ENCODE measurements around the gene NUMB.

Gene NUMB

DNA sequence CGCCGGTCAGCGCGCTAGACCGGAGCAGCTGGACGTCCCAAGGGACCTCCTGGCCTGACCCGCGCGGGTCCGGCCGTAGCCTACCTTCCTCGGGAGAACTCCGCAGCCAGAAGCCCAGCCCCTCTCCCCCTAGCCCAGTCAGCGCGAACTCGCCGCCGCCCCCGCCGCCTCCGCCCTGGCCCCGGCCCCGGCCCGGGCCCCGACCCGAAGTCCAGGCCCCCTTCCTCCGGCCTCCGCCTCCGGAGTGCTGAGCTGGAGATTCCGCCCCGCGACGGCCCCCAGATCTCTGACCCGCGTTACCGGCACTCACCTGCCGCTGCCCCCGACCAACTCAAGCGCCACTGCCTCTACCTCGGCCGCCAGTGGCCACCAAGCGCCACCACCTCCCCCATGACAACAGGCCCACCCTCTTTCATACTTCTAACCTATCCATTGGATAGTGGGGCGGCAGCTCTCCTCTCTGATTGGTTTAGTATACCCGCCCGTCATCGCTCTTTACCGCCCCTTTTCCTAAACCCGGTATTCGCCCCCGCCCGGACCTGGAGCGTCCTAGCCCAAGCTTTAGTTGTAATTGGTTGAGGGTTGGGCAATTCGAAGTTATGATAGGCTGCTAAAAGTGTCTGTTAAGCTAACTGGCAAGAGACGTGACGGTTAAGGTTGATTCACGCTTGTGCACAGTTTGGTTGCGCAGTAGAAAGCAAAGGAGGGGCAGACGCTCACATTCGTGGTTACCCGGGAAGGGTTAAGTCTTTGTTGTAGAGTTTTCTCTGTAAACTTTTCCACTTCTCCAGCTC lies at the start of gene NUMB:
Gene NUMB, minus strand, starts transcription at position 364 of the 794 bp plus-strand sequence. CDS start 102,795 bp downstream, outside the sequence.
- peak; percentile 99 for DNase-seq

DNA sequence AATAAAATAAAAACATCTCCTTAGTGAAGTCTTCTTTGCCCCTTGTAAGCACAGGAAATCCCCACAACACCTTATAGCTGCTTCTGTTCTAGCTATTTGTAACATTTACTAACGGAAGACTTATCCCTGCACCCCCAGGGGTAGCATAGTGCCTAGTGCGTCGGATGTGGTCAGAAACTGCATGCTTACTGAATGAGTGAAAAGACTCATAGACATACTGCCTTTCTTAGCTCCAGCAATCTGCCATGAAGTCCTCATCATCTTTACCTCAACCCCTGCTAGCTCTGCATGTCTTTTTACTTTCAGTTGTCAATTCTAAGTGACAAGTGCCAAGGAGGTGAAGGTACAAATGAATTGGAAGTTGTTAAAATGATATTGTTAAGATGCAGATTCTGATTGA lies 45.3 kb upstream of the NUMB start:
- no peak for DNase-seq

DNA sequence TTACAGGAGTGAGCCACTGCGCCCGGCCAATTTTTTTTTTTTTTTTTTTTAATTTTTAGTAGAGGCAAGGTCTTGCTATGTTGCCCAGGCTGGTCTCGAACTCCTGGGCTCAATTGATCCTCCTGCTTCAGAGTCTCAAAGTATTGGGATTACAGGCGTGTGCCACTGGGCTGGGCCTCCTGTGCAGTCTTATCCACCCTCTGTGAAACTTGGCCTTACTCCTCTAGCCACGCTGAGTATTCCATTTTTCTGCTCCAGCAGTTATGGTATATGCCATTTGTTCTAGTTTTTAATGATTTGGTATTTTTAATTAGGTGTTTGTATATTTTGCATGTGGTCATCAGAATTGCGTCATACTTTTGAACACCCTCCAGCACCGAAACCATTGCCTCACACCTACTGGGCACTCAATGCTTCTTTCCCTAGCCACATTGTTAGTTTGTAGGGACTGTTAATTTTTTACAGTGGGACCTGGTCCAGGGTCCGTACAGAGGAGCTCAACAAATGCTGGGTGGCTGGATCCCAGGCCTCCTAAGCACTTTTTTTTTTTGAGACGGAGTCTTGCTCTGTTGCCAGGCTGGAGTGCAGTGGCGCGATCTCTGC lies 43.8 kb upstream of the NUMB start:
- no peak for DNase-seq

DNA sequence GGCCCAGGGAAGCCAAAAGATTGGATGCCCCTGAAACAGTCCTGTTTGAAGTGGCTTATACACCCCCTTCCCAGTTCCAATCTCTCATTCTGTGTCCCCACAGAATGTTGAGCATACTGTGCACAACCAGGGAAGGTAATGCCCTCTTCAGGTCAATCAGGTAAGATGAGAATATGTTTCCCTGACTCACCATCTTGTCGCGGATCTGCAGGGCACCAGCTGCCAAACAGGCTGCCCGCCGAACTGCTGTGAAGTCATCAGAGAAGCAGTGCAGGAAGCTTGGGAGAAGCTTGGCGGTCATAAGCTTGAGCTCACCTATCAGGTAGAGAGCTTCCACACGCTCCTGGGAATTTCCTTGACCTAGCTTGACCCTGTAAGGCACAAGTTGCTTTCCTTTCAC lies 42.0 kb upstream of the NUMB start:
- no peak for DNase-seq

DNA sequence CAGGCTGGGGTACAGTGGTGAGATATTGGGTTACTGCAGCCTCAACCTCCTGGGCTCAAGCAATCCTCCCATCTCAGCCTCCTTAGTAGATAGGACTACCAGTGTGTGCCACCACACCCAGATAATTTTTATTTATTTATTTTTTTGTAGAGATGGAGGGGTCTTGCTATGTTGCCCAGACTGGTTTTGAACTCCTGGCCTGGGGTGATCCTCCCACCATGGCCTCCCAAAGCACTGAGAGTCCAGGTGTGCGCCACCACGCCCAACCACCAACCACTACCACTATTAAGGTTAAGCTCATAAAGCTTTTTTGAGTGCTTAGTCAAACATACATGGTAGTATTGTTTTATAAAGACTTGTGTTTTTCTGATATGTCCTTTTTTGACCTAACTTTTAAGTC lies 36.2 kb upstream of the NUMB start:
- no peak for DNase-seq

DNA sequence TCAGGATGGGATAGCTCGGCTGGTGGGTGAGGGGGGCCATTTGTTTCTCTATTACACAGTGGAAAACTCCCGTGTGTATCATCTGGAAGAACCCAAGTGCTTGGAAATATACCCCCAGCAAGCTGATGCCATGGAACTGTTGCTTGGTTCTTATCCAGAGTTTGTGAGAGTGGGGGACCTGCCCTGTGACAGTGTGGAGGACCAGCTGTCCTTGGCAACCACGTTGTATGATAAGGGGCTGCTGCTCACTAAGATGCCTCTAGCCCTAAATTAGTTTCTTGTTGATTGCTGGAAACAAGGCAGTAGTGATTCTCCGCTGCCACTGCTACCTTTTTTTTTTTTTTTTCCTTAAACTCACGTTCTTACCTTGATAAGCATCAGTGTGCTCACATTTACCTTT lies 34.3 kb upstream of the NUMB start:
- DNase-seq: no peak

DNA sequence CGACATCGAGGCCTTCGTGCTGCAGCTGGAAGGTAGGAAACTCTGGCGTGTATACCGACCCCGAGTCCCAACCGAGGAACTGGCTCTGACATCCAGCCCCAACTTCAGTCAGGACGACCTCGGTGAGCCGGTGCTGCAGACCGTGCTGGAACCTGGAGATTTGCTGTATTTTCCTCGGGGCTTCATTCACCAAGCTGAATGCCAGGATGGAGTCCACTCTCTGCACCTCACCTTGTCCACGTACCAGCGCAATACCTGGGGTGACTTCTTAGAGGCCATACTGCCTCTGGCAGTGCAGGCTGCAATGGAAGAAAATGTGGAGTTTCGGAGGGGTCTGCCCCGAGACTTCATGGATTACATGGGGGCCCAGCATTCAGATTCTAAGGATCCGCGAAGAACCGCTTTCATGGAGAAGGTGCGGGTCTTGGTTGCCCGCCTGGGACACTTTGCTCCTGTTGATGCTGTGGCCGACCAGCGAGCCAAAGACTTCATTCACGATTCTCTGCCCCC lies 33.8 kb upstream of the NUMB start:
- DNase-seq: no peak

DNA sequence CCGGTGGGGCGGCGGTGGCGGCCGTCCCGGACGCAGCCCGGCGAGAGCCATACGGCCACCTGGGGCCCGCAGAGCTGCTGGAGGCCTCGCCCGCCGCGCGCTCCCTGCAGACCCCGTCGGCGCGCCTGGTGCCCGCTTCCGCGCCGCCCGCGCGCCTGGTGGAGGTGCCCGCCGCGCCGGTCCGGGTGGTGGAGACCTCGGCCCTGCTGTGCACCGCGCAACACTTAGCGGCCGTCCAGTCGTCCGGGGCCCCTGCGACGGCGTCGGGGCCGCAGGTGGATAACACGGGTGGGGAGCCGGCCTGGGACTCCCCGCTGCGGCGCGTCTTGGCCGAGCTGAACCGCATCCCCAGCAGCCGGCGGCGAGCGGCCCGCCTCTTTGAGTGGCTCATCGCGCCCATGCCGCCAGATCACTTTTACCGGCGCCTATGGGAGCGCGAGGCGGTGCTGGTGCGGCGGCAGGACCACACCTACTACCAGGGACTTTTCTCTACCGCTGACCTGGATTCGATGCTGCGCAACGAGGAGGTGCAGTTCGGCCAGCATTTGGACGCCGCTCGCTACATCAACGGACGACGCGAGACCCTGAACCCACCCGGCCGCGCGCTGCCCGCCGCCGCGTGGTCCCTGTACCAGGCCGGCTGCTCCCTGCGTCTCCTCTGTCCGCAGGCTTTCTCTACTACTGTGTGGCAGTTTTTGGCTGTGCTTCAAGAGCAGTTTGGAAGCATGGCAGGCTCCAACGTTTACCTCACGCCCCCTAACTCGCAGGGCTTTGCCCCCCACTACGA lies 33.1 kb upstream of the NUMB start:
- peak; percentile 50 for DNase-seq

DNA sequence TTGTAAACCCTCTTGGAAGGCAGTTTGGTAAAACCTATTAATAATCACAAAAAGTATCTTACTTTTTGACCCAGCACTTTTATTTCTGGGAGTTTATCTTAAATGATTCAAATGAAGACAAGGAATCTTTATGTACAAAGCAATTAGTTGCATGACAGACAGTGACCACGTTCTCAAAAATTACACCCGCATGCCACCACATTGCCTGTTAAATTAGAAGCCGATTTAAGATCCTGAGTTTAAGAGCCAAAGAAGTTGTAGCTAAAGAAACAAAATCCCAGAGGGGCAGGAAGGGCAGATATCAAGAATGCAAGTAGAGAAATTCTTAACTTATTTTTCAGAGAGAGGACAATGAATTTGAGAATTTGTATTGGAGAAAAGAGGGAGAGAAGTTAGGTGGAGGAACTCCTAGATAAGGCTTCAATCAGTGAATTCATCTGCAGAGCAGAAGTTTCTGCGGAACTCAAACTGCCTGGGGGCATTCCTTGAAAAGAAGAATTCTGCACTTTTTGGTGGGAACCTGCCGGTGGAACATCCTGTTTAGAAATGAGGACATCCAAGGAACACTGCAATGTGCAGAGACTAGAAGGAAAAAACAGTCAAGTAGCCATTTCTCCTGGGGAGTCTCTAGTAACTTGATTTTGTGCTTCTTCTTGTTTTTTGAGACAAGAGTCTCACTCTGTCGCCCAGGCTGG lies 31.3 kb upstream of the NUMB start:
- DNase-seq: no peak

DNA sequence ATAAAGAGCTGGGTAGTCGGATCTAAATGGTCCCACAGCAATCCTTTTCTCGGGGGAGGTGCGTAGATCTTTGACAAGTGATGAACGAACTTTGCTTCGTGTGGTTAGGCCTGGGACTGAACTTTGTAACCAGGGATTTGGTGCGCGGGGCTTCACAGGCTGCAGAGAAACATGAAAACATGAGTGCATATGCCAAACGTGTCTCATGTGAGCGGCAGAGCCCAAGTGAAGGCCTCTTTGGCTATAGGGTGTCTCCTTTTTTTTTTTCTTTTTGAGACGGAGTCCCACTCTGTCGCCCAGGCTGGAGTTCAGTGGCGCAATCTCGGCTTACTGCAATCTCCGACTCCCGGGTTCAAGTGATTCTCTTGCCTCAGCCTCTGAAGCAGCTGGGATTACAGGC lies 20.3 kb upstream of the NUMB start:
- DNase-seq: no peak

DNA sequence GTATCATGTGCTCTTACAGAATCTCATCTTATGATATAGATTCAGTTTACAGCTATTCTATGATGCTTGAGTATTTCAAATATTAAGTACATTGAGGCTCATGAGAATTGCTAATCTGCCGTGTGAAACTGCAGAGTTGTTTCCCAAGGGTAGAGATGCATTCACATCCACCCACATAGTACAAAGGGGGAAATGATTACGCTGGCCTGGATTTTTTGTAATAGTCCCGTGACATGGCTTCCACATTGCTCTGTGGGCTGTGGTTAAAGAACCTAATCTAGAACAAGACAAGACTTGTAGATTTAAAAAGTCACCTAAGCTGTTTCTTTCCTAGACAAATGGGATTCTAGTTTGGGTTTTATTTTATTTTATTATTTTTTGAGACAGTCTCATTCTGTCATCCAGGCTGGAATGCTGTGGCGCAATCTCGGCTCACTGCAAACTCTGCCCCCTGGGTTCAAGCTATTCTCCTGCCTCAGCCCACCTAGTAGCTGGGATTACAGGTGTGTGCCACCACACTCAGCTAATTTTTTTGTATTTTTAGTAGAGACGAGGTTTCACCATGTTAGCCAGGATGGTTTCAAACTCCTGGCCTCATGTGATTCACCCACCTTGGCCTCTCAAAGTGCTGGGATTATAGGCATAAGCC lies 19.4 kb upstream of the NUMB start:
- DNase-seq: no peak

DNA sequence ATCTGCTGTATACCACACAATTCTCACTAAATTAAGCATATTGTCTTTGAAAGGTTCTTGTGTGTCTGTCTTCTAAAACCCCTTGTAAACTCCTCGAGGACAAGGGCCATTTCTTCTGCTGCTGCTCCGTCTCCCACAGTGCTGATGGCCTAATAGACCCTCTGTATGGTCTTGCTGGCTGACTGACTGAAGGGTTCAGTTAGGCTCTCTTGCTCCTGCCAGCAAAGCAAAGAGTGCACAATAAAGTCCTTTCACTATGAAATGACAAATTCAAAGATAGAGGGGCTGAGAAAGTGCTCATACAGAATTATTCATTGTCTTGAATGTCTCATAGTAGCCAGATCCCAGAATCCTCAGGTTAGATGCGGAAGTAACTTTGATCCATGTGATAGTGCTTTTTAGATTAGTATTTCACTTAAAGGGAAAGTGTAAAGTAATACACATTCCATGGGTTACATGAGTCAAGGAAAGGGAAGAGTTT lies 18.1 kb upstream of the NUMB start:
- no peak for DNase-seq

DNA sequence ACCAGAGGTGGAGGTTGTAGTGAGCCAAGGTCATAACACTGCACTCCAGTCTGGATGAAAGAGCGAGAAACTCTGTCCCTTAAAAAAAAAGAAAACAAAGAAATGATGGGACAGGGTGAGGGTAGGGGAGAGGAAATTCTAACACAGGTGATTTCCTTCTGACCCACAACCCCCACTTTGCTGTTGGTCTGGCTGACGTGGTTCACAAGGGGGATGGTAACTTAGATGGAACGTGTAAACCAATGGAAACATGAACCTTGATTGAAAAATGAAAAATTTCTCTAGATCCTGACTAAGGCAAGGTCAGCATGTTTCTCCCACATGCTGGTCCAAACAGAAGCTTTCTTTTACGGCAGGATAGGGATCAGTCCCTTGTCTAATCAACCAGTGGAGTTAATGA lies 16.6 kb upstream of the NUMB start:
- no peak for DNase-seq

DNA sequence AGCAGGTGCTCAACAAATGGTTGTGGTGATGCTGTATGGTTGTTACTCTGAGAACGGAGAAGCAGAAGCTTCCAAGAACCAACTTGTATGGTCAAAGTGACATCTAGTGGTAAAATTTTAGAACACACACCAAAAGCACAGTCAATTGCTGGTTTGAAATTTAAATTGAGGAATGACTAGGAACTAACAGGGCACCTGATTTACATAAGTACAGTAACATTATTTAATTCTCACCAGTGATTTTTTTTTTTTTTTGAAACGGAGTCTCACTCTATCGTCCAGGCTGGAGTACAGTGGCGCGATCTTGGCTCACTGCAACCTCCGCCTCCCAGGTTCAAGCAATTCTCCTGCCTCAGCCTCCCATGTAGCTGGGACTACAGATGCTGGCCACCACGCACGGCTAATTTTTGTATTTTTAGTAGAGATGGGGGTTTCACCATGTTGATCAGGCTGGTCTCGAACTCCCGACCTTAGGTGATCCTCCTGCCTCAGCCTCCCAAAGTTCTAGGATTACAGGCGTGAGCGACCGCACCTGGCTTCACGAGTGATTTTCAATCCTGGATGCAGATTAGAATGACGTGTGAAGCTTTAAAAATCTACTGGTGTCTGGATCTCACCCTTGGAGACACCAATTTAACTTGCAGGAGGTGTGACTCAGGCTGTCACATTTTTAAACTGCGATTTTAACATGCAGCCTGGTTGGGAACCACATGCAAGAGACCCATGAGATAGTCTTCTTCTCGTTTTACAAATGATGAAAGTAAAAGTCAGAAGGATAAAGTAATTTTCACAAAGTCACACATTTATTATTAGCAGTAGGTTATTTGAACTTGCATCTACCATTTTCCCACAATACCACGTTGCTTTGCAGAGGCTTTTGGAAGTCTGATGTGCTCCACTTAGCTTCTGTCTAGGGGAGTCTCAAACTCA lies 14.1 kb upstream of the NUMB start:
- DNase-seq: peak; percentile 72

DNA sequence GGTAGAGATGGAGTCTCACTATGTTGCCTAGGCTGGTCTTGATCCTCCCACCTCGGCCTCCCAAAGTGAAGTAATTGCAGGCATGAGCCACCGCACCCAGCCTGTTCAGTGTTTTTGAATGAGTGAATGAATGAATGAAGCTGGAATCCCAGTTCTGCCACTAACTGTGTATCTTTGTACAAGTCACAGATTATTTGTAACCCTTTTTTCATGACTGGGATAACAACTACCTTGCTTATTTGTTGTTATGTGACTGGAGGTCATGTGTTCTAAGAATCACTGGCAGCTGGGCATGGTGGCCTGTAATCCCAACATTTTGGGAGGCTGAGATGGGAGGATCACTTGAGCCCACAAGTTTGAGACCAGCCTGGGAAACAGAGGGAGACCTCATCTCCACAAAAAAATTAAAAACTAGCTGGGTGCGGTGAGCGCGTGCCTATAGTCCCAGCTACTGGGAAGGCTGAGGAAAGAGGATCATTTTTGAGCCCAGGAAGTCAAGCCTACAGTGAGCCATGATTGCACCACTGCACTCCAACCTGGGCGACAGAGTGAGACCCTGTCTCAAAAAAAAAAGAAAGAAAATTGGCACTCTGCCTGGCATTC lies 13.3 kb upstream of the NUMB start:
- no peak for DNase-seq

DNA sequence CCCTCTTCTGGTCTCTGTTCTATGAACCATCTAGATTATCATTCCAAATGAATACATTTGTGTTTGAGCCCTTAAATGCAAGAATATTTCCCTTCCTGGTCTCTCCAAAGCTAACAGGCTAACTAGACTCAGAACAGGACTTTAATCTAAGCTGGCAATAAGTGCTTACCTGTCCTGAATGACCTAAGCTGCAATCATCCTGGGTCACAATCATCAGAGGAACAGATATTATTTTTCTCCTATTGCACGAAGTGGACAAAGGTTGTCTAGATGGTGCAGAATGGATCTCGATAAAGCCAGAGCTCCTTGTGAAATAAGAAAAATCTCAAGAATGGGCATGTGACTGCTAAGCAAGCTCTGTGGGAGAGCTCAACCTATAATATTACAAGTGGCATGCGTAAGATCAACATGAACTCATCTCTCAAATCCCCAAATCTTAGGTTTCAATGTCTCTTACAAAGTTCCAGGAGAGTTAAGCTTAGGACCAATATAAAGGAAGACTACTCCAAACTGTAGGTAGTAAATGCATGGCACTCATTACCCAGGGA lies 10.6 kb upstream of the NUMB start:
- DNase-seq: no peak

DNA sequence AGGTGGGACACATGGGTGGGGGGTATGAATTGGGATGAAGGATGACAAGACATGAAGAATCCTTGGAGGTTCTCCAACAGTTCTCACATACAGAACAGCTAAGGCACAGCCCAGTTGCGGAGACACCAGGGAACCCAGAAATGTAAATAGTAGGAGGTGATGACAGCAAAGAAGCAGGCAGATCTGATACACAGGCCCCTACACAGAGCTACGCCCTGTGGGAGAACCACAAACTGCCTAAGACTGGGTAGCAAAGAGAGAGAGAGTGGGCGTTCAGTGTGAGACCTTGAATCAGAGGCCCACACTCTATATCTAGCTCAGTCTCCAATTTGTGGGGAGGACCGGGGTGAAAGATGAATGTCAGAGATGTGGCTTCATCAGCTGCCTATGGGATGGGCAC lies 9.5 kb upstream of the NUMB start:
- no peak for DNase-seq

DNA sequence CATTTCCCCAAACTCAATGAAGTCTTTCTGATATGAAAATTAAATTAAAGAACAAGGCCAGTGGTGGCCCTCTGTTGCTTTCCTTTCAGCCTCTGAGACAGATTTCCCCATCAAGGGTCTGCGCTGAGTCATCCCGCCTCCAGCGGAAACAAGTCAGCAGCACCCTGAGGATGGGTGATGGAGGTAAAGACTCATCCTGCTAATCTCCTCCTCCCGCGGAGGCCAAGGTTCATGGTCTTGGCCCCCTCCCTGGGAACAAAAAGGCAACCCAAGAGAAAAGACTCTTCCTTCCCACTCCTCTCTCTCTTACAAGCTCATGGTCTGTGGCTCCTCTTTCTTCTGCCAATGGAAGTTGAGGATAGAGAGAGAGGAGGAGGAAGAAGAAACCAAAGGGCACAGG lies 9.0 kb upstream of the NUMB start:
- no peak for DNase-seq

DNA sequence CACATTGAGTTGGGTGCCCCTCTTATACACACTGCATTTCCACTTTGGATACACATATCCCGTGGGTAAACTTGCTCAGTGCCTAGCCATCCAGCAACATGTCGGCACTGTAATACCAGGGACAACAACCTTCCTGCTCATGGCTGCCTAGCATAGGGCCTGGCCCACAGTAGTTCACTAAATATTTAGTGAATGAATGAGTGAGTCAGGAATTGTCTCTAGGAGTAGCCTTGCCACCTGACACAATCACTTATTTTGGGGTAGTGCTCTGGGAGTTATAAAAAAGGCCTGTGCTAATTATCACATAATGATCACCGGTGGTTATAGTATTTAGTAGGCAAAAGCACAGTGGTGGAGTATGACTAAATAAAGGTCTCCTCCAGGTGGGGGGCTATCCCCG lies 8.5 kb upstream of the NUMB start:
- DNase-seq: no peak

DNA sequence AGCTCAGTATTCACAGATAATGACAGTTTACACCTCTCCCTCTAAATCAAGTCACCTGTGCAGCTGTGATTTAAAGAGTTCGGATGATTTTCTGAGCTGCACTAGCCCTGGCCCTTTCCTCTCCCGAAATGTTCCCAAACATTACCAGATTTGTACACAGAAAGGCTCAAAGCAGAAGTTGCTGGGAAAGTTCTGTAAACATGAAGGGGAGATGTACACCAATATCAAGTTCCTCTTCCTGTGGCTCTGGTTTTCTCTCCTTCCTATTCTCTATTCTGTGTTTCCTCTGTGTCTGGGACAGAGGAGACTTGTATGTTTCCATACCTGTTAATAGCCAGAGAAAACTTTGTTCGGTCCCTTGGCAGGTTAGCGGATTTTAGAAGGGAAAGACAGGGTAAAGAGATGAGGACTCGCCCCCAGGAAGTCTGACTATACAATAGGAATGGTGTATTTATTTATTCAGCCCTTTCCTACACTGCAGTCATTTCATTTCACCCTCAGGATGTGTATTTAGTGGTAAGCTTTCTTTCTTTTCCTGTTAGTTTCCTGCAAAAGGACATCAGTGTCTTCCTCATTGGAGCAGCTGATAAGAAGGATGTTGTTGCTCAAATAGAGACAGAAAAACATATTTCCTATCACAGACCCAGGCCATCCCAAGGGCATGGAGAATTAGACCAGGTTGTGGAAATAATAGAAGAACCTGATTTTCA lies 7.6 kb upstream of the NUMB start:
- DNase-seq: no peak
